Activated T-cell treated with anti-CD3 and anti-CD28 coated beads, Interleukin-2, amount 50 U/mL, for 48 hours (primary cell): Measurements from ENCODE around the gene CD40.

ENCODE experiments used
- DNase-seq, 2 experiments: peaks; one replicate each; pipeline ENCODE4 v3.0.0-alpha.2; 2020

Gene CD40

DNA sequence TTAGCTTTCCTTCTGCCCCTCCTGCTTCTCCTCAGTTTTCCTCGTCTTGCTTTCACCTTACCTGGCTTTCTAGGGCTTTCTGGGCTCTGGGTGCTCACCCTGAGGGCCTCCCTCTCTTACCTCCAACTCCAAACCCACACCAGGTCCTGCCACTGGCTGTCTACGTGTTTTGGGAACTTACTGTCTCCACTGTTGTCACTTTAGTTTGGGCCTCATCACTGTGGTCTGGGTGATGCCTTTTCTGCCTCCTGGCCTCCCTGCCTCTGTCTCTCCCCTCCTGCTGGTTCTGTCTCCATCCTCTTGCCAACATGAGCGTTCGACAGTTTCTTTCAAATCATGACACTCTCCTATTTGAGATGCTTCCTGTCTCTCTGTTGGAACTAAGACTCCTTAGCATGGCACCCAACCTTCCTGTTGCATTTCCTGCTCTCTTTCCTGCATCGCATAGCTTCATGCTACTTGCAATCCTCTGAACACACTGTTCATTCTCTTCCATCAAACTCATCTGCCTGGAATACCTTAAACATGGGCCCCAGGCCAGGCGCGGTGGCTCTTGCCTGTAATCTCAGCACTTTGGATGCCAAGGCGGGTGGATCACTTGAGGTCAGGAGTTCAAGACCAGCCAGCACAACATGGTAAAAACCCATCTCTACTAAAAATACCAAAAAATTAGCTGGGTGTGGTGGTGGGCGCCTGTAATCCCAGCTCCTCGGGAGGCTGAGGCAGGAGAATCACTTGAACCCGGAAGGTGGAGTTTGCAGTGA, 5.5 kb downstream of the CD40 start:
- DNase-seq = no peak

DNA sequence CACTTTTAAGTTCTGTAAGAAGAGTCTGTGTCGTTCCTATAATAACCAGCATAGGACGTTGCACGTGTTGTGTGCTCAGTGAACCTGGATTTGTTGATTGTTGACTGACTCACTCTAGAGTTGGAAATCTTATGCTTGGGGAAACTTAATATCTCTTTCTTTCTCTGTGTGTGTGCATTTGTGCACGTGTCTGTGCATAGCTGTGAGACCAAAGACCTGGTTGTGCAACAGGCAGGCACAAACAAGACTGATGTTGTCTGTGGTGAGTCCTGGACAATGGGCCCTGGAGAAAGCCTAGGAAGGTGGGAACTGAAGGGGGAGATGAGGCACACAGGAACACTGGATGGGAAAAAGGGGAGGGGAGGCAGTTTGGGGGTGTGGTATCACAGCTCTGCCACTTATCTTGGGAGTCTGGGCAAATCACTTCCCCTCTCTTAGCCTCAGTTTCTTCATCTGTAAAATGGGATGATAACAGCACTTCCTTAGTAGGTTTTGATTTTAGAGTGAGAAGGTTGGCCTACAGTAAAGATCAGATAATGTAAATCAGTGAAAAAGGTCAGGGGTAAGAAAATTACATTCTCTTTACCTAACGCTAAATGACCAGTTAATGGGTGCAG, 8.4 kb downstream of the CD40 start:
- DNase-seq = no peak

DNA sequence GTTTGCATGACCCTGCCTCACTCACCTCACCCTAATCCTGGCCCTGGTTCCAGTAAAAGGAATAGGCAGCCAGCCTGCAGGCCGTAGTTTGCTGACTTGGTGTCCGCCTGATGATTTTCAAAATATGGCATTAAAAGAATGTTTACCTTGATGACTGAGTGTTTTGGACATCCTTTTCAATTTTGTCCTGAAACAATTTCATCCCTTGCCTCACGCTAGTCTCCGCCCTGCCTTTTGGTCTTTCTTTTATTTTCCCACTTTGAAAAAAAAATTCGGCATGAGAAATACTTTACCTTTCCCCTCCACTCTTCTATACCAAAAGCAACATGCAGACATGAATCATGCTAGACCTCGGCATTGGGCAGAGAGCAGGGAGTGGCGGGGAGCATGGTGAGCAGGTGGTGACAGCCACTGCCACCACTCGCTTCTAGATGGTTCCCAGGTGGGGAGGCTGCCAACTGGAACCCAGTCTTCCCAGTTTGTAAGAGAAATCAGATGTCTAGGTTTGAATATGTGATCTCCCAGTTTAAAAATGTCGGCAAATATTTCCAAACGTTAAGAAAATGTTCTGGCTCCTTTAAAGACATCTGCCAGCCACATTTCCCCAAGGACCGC, 9.4 kb downstream of the CD40 start:
- no peak for DNase-seq

DNA sequence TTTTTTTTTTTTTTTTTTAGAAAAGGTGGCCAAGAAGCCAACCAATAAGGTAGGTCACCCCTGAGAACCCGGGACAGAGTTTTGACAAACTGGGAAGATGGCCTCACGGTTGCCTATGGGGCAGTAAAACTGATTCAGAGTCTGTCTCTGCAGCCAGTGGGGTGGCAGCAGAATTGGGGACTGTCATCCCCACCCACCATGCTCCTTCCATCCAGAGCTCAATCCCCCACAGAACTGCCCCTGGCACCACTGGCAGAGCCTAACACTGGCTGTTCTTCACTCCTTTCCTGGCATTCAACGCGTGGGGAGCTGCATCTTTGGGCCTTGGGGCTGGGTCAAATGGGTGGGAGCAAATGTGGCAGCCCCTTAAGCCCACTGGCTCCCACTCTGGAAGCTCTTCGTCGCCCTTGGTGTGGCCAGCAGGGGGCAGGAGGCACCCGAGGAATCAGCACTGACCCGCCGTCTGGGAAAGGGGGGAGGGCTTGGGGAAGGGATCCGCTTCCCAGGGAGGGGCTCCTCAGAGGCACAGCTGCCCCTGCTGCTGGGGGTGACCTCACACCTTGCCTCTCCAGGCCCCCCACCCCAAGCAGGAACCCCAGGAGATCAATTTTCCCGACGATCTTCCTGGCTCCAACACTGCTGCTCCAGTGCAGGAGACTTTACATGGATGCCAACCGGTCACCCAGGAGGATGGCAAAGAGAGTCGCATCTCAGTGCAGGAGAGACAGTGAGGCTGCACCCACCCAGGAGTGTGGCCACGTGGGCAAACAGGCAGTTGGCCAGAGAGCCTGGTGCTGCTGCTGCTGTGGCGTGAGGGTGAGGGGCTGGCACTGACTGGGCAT, 10.4 kb downstream of the CD40 start:
- DNase-seq = no peak

DNA sequence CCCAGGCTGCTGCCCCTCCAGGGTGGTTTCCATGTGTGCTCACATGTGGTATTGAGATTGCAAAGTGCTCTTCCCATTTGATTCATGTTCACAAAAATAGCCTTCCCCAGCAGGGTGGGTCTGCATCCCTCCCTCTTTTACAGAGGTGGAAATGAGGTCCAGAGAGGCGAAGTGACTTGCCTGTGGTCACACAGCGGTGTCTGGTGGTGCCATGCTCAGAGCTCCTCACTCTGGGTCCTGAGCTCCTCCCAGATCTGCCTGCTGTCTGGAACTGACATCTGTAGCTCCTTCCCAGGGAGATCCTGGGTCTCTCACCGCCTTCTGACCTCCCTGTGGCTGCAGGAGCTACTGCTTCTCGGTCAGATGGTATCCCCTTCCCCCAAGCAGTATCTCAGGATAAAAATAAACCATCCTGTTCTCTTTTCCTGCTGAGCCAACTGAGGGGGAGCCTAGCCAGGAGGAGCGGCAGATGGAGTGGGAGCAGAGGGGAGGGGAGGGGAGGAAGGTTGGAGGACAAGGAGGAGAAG, 11.9 kb downstream of the CD40 start:
- no peak for DNase-seq

DNA sequence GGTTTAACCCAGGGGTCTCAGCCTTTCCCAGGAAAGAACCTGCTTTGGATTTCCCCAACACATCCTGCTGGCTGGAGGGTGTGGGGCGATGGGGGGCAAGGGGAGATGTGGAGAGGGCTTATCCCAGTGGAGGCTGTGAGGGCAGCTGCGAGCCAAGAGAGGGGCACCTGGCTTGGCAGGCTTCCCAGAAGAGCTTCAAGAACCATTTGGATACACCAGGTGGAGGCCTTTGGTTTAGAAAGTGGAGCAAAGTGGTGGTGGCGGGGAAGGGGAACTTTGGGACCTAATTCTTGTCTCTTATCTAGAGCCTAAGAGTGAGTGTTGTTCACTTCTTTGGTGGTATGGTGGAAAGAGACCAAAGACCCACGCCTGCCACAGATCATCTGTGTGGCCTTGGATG, 12.4 kb downstream of the CD40 start:
- DNase-seq = no peak

DNA sequence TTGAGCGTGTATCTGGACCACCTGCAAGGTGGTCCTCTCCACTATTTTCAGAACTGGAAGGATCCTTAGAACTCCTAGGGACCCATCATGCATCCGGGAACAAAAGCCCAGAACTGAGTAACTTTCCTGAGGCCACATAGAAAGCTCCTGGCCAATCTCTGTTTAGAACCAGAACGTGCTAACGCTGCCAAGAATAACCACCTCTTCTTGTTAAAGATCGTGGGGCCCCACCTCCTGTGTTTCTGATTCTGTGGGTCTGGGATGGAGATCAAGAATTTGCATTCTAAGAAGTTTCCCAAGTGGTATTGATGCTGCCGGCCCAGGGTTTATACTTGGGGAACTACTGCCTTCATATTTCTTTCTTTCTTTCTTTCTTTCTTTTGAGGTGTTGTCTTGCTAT, 13.3 kb downstream of the CD40 start:
- DNase-seq = no peak

DNA sequence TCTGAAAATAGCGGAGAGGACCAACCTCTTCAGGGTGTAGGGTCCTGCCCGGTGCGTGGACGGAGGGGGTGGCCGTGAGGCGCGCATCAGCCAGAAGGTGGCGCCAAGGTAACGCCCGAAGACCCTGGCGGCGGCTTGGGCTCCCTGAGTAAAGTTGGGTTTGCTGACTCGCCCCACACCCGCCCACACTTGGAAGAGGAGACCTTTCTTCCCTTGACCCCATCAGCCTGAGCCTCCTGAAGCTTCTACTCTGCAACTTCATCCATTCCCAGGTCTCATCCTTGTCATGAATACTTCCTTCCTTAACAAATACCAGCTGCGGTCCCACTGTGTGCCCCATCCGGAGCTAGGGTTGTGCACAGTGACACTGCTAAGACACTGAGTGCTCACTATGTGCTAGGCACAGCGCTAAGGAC, 14.6 kb downstream of the CD40 start:
- peak; percentile 79 to 81 for DNase-seq

DNA sequence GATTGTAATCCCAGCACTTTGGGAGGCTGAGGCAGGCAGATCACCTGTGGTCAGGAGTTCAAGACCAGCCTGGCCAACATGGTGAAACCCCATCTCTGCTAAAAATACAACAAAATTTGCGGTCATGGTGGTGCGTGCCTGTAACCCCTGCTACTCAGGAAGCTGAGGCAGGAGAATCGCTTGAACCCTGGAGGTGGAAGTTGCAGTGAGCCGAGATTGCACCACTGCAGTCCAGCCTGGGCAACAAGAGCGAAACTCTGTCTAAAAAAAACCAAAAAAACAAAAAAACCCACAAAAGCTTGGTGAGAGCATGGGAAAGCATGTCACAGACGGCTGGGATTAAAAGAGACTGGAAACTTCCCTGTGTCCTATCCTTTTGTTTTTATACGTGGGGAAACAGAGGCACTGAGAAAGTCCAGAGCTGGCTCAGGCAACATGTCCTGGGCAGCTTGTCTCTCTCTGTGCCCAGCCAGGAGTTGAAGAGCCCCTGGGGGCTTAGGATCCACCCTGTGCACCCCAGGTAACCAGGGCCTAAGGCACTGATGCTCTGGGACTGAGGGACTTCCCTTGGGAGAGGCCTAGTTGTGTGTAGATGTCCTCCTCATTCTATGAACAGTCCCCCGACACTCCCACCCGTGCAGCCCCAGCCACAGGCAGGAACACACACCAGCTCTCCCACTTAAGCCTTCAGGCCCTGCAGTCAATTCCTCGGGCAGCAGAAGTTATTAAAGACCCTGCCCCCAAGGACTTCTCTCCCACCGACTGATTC, 16.0 kb downstream of the CD40 start:
- no peak for DNase-seq

DNA sequence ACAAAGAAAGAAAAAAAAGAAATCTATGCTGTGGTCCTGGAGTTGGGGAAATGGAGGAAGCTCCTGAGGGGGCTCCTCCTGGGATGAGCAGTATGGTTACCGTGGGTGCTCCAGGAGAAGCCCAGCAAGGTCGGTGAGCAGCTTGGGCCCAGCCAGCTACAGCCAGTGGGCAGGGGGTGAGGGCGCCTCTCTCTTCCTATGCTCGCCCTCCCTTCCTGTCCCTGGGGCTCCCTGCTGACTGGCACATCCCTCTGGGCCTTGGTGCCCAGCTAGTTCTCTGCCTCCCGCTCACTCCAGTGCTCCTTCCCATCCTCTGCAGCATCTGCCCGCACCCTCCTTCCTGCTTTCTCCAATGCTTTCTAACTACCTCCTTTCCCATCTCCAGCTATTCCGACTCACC, 16.6 kb downstream of the CD40 start:
- no peak for DNase-seq

DNA sequence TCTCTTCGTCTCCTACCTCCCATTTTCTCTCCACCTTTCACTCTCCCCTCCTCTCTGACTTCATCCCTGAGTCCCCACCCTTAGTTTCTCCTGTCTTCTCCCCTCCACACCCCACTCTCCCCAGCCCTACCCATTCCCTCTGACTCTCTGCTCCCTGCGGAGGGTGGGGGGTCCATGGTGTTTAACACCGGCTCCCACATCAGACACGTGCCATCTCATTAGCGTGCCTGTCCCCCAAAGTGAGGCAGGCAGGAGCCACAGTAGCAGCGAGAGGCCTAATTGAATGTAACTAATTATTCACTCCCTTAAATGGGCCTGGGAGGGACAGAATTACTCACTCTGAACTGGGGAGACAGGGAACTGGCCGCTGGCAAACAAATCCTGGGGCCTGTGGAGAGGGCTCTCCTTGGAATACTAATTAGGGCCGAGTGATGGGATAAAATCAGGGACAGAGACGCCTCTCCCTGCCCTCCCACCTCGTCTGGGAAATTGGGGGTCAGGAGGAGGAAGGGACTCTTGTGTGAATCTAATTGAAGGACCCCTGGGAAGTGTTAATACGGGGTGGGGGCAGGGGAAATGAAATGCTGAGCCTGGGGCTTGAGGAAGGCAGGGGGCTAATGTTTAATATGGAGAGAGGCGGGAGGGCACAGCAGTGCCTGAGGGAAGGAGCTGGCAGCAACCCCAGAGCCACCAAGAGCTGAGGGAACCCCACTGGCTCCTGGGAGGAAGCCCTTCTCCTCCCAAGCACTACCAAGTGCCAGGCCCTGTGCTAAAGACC, 17.9 kb downstream of the CD40 start:
- DNase-seq = no peak

DNA sequence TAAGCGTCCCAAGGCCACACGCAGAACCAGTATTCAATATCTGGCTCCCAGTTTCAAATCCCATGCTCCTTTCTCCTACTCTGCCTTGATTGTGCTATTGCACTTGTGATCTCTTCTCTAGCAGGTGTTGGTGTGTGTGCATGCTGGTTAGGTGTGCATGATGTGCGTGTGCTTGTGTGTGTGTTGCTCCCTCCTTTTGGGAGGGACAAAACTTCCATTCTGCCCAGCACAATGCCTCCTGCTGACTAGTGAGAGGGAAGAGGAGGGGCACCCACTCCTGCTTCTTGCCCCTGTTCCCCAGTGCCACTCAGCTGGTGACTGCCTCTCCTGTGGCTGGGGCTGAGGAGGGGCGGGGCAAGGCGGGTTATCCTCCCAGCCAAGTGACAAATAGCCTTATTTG, 19.7 kb downstream of the CD40 start:
- no peak for DNase-seq

DNA sequence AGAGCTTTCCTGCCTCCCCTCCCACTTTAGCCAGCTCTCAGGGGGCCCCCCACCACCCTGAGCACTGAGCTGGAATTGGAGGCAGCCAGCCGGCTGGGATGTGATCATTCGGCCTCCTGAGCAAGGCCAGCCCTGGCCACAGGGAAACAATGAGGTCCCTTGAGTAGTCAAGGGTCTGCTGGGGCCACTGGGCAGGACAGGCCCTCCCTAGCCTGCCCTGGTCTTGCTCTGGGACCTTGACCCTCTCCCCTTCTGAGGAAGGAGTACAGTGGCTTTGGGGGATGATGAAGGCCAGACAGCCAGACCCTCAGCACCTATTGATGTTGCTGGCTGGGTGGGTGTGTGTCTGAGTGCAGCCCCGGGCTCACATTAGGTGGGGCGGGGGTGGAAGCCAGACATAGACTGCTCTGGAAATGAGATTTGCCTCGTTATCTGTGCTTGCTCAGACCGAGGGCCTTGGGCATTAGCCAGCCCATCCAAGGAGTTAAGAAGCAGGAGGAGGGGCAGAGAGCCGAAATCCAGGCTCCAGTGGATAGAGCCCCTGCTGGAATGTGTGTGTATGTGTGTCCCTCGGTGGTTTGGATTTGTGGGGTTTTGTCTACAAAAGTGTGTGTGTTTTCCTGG, 21.3 kb downstream of the CD40 start:
- no peak for DNase-seq

DNA sequence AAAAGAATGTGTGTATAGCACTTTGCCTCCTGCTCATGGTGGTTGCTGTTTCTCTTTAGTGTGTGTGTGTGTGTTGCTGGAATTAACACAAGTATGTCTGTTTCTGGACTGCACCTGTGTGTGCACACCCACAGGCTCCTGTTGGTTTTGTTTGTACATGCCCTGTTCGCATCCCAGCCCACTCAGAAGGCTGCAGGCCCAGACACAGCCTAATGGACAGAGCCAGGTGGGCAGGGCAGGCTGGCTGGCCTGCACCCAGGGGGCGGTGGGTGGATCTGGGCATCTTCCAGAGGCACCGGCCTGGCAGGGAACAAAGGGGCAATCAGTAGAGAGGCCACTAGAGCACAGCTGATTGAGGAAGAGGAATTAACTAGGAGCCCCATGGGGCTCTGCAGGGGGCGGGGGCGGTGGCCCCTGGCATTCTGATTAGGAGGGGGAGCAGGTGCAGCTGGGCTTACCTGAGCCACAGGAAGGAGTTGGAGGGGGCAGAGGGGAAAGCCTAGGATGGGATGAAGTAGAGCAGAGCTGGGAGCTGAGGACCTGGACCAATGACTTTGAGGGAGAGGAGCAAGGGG, 21.9 kb downstream of the CD40 start:
- no peak for DNase-seq

DNA sequence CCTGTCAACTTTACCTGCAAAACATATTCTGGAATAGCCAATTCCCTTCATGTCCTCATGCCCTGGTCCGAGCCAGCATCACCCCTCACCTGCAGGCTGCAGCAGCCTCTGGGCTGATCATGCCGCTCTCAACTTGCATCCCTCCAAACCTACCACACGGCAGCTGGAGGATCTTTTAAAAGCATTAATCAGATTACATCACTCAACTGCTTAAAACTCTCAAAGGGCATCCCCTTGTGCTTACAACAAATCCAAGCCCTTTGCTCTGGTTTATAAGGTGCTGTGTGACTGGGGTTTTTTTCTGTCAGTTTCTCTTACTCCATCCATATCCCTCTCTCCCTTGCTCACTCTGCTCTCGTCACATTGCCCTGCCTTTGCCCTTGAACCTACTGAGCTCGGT, 24.0 kb downstream of the CD40 start:
- DNase-seq = no peak

DNA sequence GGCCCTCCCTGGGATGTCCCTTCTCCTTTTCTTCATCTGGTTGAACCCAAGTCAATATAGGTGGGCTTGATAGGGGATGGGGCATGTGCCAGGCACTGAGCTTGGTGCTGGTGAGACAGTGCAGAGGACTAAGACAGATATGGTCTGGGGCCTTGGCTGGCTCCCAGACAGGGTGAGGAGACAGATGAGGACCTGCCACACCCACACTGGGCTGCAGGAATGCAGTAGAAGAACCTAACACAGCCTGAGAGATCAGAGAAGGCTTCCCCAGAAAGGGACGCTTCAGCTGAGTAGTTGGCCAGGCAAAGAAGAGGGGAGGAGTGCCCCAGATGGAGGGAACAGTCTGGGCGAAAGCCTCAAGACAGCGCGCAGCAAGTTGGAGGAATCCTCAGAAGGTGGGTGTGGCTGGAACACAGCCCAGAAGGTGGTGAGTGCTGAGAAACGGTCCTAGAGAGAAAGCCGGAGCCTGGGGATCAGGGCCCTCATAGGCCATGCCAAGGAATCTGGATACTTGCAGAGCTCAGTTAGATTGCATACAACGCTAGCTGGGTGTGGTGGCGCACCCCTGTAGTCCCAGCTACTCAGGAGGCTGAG, 26.4 kb downstream of the CD40 start:
- DNase-seq = no peak

DNA sequence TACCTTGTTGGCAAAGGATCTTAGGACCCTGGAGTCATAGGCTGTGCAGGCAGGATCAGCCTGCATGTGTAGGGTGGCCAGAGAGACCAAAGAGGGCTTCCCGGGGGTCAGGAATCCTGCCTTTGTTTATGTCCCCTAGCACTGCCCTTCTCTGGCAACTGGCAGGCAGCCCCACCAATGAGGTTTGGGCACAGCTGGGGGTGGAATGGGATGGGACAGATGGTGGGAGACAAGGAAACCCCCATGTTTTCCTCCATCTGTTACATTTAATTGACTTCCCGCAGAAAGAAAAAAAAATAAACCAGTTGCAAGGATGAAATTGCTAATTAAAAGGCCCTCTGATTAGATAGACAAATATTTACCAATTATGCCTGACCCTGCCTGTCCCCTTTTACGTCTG, 27.6 kb downstream of the CD40 start:
- no peak for DNase-seq

DNA sequence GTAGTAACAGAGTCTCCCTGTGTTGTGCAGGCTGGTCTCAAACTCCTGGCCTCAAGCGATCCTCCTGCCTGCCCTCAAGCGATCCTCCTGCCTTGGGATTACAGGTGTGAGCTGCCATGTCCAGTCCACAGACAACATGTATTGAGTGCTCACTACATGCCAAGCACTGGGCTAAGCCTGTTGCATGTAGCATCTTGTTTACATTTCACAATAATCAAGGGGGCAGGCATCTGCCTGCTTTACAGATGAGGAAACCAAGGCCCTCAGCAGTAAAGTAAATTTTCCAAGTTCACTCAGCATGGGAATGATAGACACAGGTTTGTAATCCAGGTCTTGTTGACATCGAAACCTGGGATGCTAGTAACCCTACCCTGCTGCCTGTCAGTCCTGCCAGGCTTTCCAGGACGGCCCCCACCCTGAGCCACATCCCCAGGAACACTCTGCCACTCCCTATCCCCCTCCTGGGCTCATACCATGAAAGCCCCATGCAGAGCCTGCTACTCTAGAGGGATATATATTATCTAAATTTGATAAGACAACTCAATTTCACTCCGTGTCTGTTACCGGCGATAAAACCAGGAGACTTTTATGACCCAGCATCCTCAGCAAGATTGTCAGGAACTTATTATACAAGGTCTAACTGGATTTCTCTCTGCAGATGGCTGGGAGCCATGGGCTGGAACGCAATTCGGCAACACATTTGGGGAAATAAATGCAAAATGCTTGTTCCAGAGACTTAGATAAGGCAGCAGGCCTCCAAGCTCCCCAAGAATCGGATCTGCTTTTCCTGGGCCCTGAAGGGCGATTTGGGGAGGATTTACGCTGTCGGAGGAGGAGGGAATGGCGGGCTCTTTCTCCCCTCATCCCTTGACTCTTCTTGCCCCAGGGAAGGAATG, 30.4 kb downstream of the CD40 start:
- no peak for DNase-seq

DNA sequence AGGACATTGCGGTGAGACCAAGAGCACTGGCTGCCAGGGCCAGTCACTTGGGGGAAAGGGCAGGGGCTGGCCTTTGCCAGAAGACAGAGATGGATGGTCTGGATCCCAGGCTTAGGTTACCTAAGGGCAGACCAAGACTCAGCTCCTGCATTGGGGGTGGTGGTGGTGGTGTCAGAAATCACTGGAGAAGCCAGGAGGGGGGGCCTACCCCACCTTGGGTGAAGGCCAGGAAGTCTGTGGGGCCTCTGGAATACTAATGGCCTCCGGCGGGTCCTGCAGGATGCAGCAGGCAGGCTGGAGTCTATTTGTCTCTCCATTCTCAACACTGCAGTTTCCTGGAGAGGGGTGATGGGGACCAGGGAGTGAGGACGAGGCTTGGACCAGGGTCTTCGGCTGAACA, 32.8 kb downstream of the CD40 start:
- DNase-seq = no peak
